Caco-2 (cell line): ENCODE data around the gene IL22. TPM values are rescaled to one million over a fixed set of nuclear protein-coding genes. Genes with fewer than 3 reads are reported as not detected.

Source experiments
- BruUV-seq: library from RNA; stranded (reverse); fragments of 400-500 nt; replicated peaks from 2 replicates; lab custom pipeline; 2021; lab: Mats Ljungman, UMichigan
- CTCF ChIA-PET: fragments of 300-600 bp; sonication (Branson Sonifier 250); formaldehyde crosslinking; loops from one replicate; lab custom pipeline; 2022; ENCODE audit warnings: antibody characterized with exemption; lab: Charles Lee
- POLR2A ChIA-PET: fragments of 300-600 bp; sonication (Branson Sonifier 250); formaldehyde crosslinking; loops from one replicate; lab custom pipeline; 2022; ENCODE audit warnings: antibody characterized with exemption; lab: Charles Lee
- DNase-seq, 2 experiments: peaks; one replicate each; pipeline versions ENCODE4 v3.0.0 to v3.0.0-alpha.2; 2020 to 2022
- H3K27me3 ChIP-seq: replicated peaks from 2 replicates; pipeline ENCODE4 v1.6.0; 2011; ENCODE audit warnings: low read length; ENCODE audit not compliant: control insufficient read depth, insufficient read depth
- H3K36me3 ChIP-seq: 2 replicates; pipeline ENCODE4 v1.5.1; 2011; ENCODE audit warnings: low read length; ENCODE audit not compliant: control insufficient read depth, insufficient read depth
- H3K4me1 ChIP-seq: fragments of 250-450 bp; sonication (Bioruptor Pico); 2 replicates; pipeline ENCODE4 v1.5.1; 2020; ENCODE audit warnings: mild to moderate bottlenecking
- H3K4me3 ChIP-seq: 2 replicates; pipeline ENCODE4 v1.5.1; 2011; ENCODE audit warnings: low read depth, mild to moderate bottlenecking, control low read depth, low read length
- H3K9me3 ChIP-seq: fragments of 250-450 bp; sonication (Bioruptor Pico); 2 replicates; pipeline ENCODE4 v1.5.1; 2020; ENCODE audit warnings: mild to moderate bottlenecking, moderate library complexity
- H3K27ac Mint-ChIP-seq: one replicate; pipeline ENCODE4 v1.8.0; 2022; ENCODE audit warnings: mixed read lengths; ENCODE audit not compliant: unreplicated experiment
- H3K27me3 Mint-ChIP-seq: one replicate; pipeline ENCODE4 v1.8.0; 2022; ENCODE audit warnings: mixed read lengths; ENCODE audit not compliant: insufficient read depth, unreplicated experiment
- H3K36me3 Mint-ChIP-seq: one replicate; pipeline ENCODE4 v1.8.0; 2022; ENCODE audit warnings: mild to moderate bottlenecking, mixed read lengths; ENCODE audit not compliant: insufficient read depth, unreplicated experiment
- H3K4me1 Mint-ChIP-seq: one replicate; pipeline ENCODE4 v1.8.0; 2022; ENCODE audit warnings: low read depth, mixed read lengths; ENCODE audit not compliant: unreplicated experiment
- H3K4me3 Mint-ChIP-seq: one replicate; pipeline ENCODE4 v1.8.0; 2022; ENCODE audit warnings: mild to moderate bottlenecking, moderate library complexity, mixed read lengths; ENCODE audit not compliant: unreplicated experiment
- H3K9me3 Mint-ChIP-seq: one replicate; pipeline ENCODE4 v1.8.0; 2022; ENCODE audit warnings: mixed read lengths; ENCODE audit not compliant: unreplicated experiment
- intact Hi-C: fragments of 100-400 bp; cut with micrococcal nuclease; formaldehyde crosslinking; loops from one replicate; pipeline ENCODE4 v1.10.0; 2022; ENCODE audit not compliant: unreplicated experiment
- total RNA-seq: library from RNA; stranded (reverse); gene quantifications from 2 replicates; pipeline ENCODE4 v1.2.3, GENCODE V29; 2022
- TF ChIP-seq, protein P1 (sequence below), 2 experiments: fragments of 200-600 bp in 1 of 2; IDR thresholded peaks; 1 replicate in 1 of 2; 2 replicates in 1 of 2; pipeline versions ENCODE4 v1.5.1 to v1.8.0; 2011 to 2022; ENCODE audit warnings: antibody characterized with exemption in 1 of 2, control low read depth in 1 of 2, inconsistent platforms in 1 of 2, low read depth in 1 of 2, low read length in 1 of 2, mild to moderate bottlenecking in 1 of 2, moderate library complexity in 1 of 2; ENCODE audit not compliant: insufficient read depth in 1 of 2, severe bottlenecking in 1 of 2, unreplicated experiment in 1 of 2

IL22 gene
- total RNA-seq, 1 experiment from 2014 or later = not detected

- H3K27me3 ChIP-seq = no peaks in the 10 kb centered on the region
- no peaks in the 10 kb centered on the region for H3K36me3 ChIP-seq
- H3K4me3 ChIP-seq = no peak overlapping the region
- no peaks in the 10 kb centered on the region for H3K4me1 Mint-ChIP-seq
- ChIA-PET CTCF (no interaction called here), POLR2A (no interaction called here)
- TF ChIP-seq, protein P1, sequence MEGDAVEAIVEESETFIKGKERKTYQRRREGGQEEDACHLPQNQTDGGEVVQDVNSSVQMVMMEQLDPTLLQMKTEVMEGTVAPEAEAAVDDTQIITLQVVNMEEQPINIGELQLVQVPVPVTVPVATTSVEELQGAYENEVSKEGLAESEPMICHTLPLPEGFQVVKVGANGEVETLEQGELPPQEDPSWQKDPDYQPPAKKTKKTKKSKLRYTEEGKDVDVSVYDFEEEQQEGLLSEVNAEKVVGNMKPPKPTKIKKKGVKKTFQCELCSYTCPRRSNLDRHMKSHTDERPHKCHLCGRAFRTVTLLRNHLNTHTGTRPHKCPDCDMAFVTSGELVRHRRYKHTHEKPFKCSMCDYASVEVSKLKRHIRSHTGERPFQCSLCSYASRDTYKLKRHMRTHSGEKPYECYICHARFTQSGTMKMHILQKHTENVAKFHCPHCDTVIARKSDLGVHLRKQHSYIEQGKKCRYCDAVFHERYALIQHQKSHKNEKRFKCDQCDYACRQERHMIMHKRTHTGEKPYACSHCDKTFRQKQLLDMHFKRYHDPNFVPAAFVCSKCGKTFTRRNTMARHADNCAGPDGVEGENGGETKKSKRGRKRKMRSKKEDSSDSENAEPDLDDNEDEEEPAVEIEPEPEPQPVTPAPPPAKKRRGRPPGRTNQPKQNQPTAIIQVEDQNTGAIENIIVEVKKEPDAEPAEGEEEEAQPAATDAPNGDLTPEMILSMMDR (IDR thresholded peaks at IDR 0.05; ENCODE audit: insufficient read depth in 1 of 2, low read depth in 1 of 2, low read length in 1 of 2, severe bottlenecking in 1 of 2, unreplicated experiment in 1 of 2) = no peak
- H3K9me3 ChIP-seq = no peaks in the 10 kb centered on the region
- no peak overlapping the region for H3K4me3 Mint-ChIP-seq
- no peak for DNase-seq
- H3K36me3 Mint-ChIP-seq = no peaks in the 10 kb centered on the region
- no peaks in the 10 kb centered on the region for H3K27me3 Mint-ChIP-seq
- no peak overlapping the region for H3K27ac Mint-ChIP-seq
- no TSS peak for BruUV-seq
- H3K4me1 ChIP-seq = no peaks in the 10 kb centered on the region
- no peaks in the 10 kb centered on the region for H3K9me3 Mint-ChIP-seq
- intact Hi-C loops = no loop called here
Measured at GRCh38 chr12:68293347-68293746, 39.9 kb upstream of the IL22 start.

DNA sequence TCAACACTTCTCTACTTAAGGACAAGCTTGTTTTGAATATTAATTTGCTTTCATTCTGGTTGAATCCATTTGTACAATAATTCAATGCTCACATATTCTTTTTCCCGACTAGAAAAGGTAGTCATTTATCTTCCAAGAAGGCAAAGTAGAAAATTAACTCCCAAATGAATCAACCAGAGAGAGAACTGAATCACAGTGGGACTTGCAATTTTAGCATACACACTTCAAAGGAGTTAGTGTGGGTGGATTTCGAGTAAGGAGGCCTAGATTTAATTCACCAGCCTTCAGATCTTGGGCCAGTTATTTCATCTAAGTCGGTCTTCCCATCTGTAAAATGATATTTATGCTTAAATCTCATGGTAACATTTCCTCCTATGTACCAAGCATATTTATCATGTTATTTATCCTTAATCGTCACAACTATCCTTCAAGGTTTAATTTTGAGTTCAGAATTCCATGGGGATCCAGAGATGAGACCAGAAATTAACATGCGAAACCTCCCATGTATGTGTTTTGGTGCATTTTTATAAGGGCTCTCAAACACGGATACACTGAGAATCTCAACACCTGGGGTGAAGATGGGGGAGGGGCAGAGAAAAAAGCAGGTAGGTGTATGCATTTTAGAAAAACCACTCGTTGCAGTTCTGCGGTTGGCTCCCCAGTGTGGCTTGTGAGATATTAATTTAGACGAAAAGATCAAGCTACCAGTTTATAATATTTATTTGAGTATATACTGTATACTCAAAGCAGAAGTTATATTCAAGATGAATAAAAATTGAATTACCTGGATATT, 38.9 kb upstream of the IL22 start:
- H3K36me3 ChIP-seq = no peaks in the 10 kb centered on the region
- Mint-ChIP-seq H3K27me3 (no peaks in the 10 kb centered on the region), H3K27ac (no peak overlapping the region), H3K9me3 (no peaks in the 10 kb centered on the region), H3K36me3 (no peaks in the 10 kb centered on the region), H3K4me1 (no peaks in the 10 kb centered on the region), H3K4me3 (no peak overlapping the region)
- no TSS peak for BruUV-seq
- no peak for DNase-seq
- CTCF ChIA-PET = no interaction called here
- no peaks in the 10 kb centered on the region for H3K4me1 ChIP-seq
- H3K27me3 ChIP-seq = no peaks in the 10 kb centered on the region
- H3K4me3 ChIP-seq = no peak overlapping the region
- H3K9me3 ChIP-seq = no peaks in the 10 kb centered on the region
- TF ChIP-seq, protein P1 (IDR thresholded peaks at IDR 0.05; ENCODE audit: insufficient read depth in 1 of 2, low read depth in 1 of 2, low read length in 1 of 2, severe bottlenecking in 1 of 2, unreplicated experiment in 1 of 2) = no peak
- intact Hi-C loops = no loop called here
- POLR2A ChIA-PET = no interaction called here

- Histone ChIP-seq H3K4me1 (no peaks in the 10 kb centered on the region), H3K27me3 (no peaks in the 10 kb centered on the region), H3K9me3 (no peaks in the 10 kb centered on the region), H3K36me3 (no peaks in the 10 kb centered on the region), H3K4me3 (no peak overlapping the region)
- H3K9me3 Mint-ChIP-seq = no peaks in the 10 kb centered on the region
- BruUV-seq = no TSS peak
- ChIA-PET CTCF (no interaction called here), POLR2A (no interaction called here)
- H3K27ac Mint-ChIP-seq = no peak overlapping the region
- H3K36me3 Mint-ChIP-seq = no peaks in the 10 kb centered on the region
- DNase-seq = no peak
- TF ChIP-seq, protein P1 (IDR thresholded peaks at IDR 0.05; ENCODE audit: insufficient read depth in 1 of 2, low read depth in 1 of 2, low read length in 1 of 2, severe bottlenecking in 1 of 2, unreplicated experiment in 1 of 2) = no peak
- no peaks in the 10 kb centered on the region for H3K27me3 Mint-ChIP-seq
- H3K4me3 Mint-ChIP-seq = no peak overlapping the region
- intact Hi-C loops = no loop called here
- H3K4me1 Mint-ChIP-seq = no peaks in the 10 kb centered on the region
Measured at GRCh38 chr12:68291396-68292036, 38.1 kb upstream of the IL22 start.
